ENCODE data around the gene ADAMTS12. TPM values are rescaled to one million over a fixed set of nuclear protein-coding genes. Genes with fewer than 3 reads are reported as not detected.

ADAMTS12 gene
- total RNA-seq, 1 donor from 2014 or later = 32.9 TPM

DNA sequence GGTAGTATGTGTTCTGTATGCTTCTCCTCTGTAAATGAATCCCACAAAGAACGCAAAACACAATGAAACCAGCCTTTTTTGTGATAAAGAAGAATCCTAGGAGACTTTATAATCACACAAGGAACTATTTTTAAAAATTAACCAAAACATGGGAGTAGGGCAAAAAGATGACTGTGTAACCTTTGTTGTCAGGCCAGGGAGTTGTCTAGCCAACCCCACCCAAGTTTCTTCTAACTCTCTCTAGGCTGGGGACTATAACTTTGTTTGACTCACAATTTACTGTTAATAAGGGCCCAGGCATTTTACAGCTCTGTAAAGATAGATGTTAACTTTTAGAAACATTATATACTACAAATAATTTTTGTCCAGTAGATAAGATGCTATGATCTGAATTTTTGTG, 176.1 kb downstream of the ADAMTS12 start:
- H3K27me3 Mint-ChIP-seq (ENCODE audit: low read depth) = no peaks in the 10 kb centered on the region
- TF ChIP-seq, protein P1, sequence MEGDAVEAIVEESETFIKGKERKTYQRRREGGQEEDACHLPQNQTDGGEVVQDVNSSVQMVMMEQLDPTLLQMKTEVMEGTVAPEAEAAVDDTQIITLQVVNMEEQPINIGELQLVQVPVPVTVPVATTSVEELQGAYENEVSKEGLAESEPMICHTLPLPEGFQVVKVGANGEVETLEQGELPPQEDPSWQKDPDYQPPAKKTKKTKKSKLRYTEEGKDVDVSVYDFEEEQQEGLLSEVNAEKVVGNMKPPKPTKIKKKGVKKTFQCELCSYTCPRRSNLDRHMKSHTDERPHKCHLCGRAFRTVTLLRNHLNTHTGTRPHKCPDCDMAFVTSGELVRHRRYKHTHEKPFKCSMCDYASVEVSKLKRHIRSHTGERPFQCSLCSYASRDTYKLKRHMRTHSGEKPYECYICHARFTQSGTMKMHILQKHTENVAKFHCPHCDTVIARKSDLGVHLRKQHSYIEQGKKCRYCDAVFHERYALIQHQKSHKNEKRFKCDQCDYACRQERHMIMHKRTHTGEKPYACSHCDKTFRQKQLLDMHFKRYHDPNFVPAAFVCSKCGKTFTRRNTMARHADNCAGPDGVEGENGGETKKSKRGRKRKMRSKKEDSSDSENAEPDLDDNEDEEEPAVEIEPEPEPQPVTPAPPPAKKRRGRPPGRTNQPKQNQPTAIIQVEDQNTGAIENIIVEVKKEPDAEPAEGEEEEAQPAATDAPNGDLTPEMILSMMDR (IDR thresholded peaks at IDR 0.05) = no peak
- peaks cover 7% of the 10 kb centered on the region for H3K36me3 Mint-ChIP-seq (ENCODE audit: low read depth)
- peaks cover 5% of the 10 kb centered on the region for H3K4me1 Mint-ChIP-seq (ENCODE audit: low read depth)
- DNase-seq (ENCODE audit: low spot score) = no peak
- no peak overlapping the region for H3K27ac Mint-ChIP-seq (ENCODE audit: unreplicated experiment)
- peaks cover 14% of the 10 kb centered on the region for H3K9me3 Mint-ChIP-seq (ENCODE audit: low read depth)
- H3K4me3 Mint-ChIP-seq (ENCODE audit: unreplicated experiment) = no peak overlapping the region

DNA sequence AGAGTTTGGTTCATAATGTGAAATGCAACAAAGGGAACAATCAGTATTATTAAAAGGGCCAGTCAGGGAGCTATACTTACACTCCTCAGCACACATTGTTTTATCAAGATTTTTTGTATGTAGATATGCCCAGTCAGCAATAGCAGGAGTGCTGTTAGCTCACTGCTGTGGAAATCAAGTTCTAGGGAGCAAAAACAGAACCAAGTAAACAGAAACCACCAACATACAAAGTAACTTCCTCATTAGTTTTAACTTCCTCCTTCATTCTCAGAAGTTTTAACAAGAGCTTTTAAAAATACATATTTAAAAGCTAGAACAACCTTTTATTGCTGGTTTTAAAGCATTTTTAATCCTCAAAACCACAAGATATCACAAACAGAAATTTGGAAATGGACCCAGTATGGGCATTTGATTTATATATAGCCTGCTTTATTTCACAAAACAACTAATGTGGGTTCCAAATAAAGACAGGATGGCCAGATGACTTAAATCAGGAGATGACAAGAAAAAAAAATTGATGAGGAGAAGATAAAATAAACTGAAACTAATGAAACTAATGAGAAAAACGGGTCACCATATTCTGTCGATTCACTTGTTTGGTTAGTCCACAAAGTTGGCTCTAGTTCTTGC, 178.5 kb downstream of the ADAMTS12 start:
- Mint-ChIP-seq H3K4me3 (ENCODE audit: unreplicated experiment) (no peak overlapping the region), H3K36me3 (ENCODE audit: low read depth) (peaks cover 10% of the 10 kb centered on the region), H3K27me3 (ENCODE audit: low read depth) (no peaks in the 10 kb centered on the region), H3K9me3 (ENCODE audit: low read depth) (peaks cover 17% of the 10 kb centered on the region), H3K27ac (ENCODE audit: unreplicated experiment) (no peak overlapping the region), H3K4me1 (ENCODE audit: low read depth) (peaks cover 7% of the 10 kb centered on the region)
- no peak for DNase-seq (ENCODE audit: low spot score)
- TF ChIP-seq, protein P1 (IDR thresholded peaks at IDR 0.05) = no peak

DNA sequence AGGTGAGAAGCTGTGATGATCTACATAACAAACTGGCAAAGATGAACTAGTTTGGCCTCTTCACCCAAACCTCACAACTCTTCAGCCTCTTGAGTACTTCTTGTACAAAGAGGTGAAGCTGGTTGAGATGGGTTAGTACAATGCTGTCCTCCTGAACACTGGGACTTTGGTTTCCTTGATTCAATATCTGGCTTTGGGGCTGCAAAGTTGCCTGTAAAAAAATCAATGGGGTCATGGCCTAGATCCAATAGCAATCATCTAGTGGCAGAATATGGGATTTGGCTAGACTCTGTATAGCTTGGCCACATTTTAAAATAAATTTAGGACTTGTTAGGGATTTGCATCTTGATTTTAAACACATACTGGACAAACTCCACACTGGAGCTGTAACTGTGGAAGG, 179.1 kb downstream of the ADAMTS12 start:
- no peak for DNase-seq (ENCODE audit: low spot score)
- Mint-ChIP-seq H3K4me1 (ENCODE audit: low read depth) (peaks cover 7% of the 10 kb centered on the region), H3K4me3 (ENCODE audit: unreplicated experiment) (no peak overlapping the region), H3K27me3 (ENCODE audit: low read depth) (no peaks in the 10 kb centered on the region), H3K9me3 (ENCODE audit: low read depth) (peaks cover 22% of the 10 kb centered on the region), H3K27ac (ENCODE audit: unreplicated experiment) (no peak overlapping the region), H3K36me3 (ENCODE audit: low read depth) (peaks cover 12% of the 10 kb centered on the region)
- TF ChIP-seq, protein P1 (IDR thresholded peaks at IDR 0.05) = no peak

DNA sequence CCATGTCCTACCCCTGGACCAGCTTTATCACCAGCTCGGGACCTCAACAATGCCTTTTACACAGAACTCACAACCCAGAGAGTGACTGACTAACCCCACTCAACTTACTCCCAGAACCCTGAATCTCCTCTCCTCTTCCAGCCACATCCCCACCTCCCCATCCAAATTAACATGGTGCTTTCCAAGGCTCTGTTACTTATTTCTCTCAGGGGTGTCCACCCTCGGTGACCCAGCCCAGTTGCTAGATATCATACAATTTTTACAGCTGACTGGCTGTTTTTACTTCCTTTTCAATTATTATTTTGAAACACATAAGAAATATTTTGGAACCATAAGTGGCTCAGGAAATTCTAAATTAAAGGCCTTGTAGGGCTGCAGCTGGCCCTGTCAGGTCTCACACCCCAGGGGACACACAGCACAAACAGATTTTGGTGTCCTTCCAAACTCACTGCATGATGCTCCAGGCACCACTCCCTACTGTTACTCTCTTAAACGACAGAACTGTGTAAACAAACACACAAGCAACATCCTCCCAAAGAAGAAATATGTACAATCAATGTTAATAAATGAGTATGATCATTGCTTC, 180.6 kb downstream of the ADAMTS12 start:
- H3K4me1 Mint-ChIP-seq (ENCODE audit: low read depth) = peaks cover 7% of the 10 kb centered on the region
- TF ChIP-seq, protein P1 (IDR thresholded peaks at IDR 0.05) = no peak
- no peak overlapping the region for H3K27ac Mint-ChIP-seq (ENCODE audit: unreplicated experiment)
- DNase-seq (ENCODE audit: low spot score) = no peak
- peaks cover 34% of the 10 kb centered on the region for H3K9me3 Mint-ChIP-seq (ENCODE audit: low read depth)
- H3K36me3 Mint-ChIP-seq (ENCODE audit: low read depth) = peaks cover 17% of the 10 kb centered on the region
- H3K27me3 Mint-ChIP-seq (ENCODE audit: low read depth) = no peaks in the 10 kb centered on the region
- H3K4me3 Mint-ChIP-seq (ENCODE audit: unreplicated experiment) = no peak overlapping the region

DNA sequence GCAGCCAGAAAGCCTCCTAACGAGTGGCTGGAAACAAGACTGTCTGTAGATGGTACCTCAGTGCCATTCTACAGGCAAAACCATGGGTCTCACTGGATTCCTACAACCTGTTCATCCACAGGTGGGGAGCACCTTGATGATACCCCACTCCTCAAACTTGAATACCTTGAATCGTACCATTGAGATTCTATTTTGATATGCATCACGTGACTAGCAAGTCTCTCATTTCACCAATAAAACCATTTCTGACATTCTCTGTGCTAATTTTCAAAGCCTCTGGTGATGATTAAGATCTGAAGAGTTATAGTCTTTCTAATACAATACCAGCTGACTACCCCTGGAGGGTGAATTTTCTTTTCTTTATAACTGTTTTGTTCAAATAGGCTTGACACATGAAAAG, 188.9 kb downstream of the ADAMTS12 start:
- Mint-ChIP-seq H3K27me3 (ENCODE audit: low read depth) (no peaks in the 10 kb centered on the region), H3K36me3 (ENCODE audit: low read depth) (peaks cover 5% of the 10 kb centered on the region), H3K4me1 (ENCODE audit: low read depth) (peaks cover 3% of the 10 kb centered on the region), H3K27ac (ENCODE audit: unreplicated experiment) (no peak overlapping the region), H3K9me3 (ENCODE audit: low read depth) (peaks cover 20% of the 10 kb centered on the region), H3K4me3 (ENCODE audit: unreplicated experiment) (no peak overlapping the region)
- no peak for DNase-seq (ENCODE audit: low spot score)
- TF ChIP-seq, protein P1 (IDR thresholded peaks at IDR 0.05) = no peak

Measured in chondrocyte (in vitro differentiated cells).